AG08395 (cell line): Measurements from ENCODE around the gene PADI2.

ENCODE experiments used
- DNase-seq: peaks from one replicate; pipeline ENCODE4 v3.0.0; 2012; ENCODE audit warnings: mixed read lengths, low spot score

Gene PADI2

GRCh38 chr1:17112496-17113236 is 6.6 kb downstream of the PADI2 start:
- DNase-seq = no peak

GRCh38 chr1:17112076-17112475 is 7.2 kb downstream of the PADI2 start:
- no peak for DNase-seq

GRCh38 chr1:17110555-17110926 is 8.7 kb downstream of the PADI2 start:
- no peak for DNase-seq

GRCh38 chr1:17109892-17110554 is 9.2 kb downstream of the PADI2 start:
- no peak for DNase-seq

GRCh38 chr1:17108786-17109185 is 10.5 kb downstream of the PADI2 start:
- no peak for DNase-seq

GRCh38 chr1:17108360-17108759 is 10.9 kb downstream of the PADI2 start:
- DNase-seq = no peak

- DNase-seq = no peak
Observed at GRCh38 chr1:17104782-17105181, 14.5 kb downstream of the PADI2 start.

GRCh38 chr1:17102232-17102631 is 17.0 kb downstream of the PADI2 start:
- DNase-seq = no peak

GRCh38 chr1:17101261-17101660 is 18.0 kb downstream of the PADI2 start:
- no peak for DNase-seq

GRCh38 chr1:17099616-17100340 is 19.5 kb downstream of the PADI2 start:
- DNase-seq = no peak

GRCh38 chr1:17098446-17099317 is 20.6 kb downstream of the PADI2 start:
- peak; percentile 38 for DNase-seq

- DNase-seq = no peak
Observed at GRCh38 chr1:17097787-17098186, 21.5 kb downstream of the PADI2 start.

GRCh38 chr1:17097147-17097546 is 22.1 kb downstream of the PADI2 start:
- DNase-seq = no peak

GRCh38 chr1:17096584-17096983 is 22.7 kb downstream of the PADI2 start:
- no peak for DNase-seq

- no peak for DNase-seq
Observed at GRCh38 chr1:17095141-17095540, 24.1 kb downstream of the PADI2 start.

- DNase-seq = no peak
Observed at GRCh38 chr1:17094664-17095063, 24.6 kb downstream of the PADI2 start.

- no peak for DNase-seq
Observed at GRCh38 chr1:17093822-17094393, 25.3 kb downstream of the PADI2 start.

- no peak for DNase-seq
Observed at GRCh38 chr1:17091252-17091651, 28.0 kb downstream of the PADI2 start.

GRCh38 chr1:17089506-17089905 is 29.7 kb downstream of the PADI2 start:
- DNase-seq = no peak

- DNase-seq = no peak
Observed at GRCh38 chr1:17086751-17087150, 32.5 kb downstream of the PADI2 start.

- no peak for DNase-seq
Observed at GRCh38 chr1:17084787-17085186, 34.5 kb downstream of the PADI2 start.

GRCh38 chr1:17082761-17083160 is 36.5 kb downstream of the PADI2 start:
- DNase-seq = no peak
